Erythroblast (primary cell): ENCODE data around the gene LSS.
"Not testable (repeated sequence)": the region's sequence is repeated elsewhere in the genome, so short reads cannot be mapped to it uniquely, and the experiment has no call there.

ENCODE experiments used
- DNase-seq, 2 experiments: peaks; one replicate each; lab custom pipeline; 2025; lab: John Stamatoyannopoulos, UW
- GATA1 ChIP-seq: IDR thresholded peaks from 2 replicates; pipeline ENCODE4 v1.6.1; 2011; ENCODE audit warnings: low read depth, mild to moderate bottlenecking, control low read depth, low read length, moderate library complexity
- POLR2A ChIP-seq: IDR thresholded peaks from 2 replicates; pipeline ENCODE4 v1.6.1; 2011; ENCODE audit warnings: mild to moderate bottlenecking, low read length

Gene LSS

DNA sequence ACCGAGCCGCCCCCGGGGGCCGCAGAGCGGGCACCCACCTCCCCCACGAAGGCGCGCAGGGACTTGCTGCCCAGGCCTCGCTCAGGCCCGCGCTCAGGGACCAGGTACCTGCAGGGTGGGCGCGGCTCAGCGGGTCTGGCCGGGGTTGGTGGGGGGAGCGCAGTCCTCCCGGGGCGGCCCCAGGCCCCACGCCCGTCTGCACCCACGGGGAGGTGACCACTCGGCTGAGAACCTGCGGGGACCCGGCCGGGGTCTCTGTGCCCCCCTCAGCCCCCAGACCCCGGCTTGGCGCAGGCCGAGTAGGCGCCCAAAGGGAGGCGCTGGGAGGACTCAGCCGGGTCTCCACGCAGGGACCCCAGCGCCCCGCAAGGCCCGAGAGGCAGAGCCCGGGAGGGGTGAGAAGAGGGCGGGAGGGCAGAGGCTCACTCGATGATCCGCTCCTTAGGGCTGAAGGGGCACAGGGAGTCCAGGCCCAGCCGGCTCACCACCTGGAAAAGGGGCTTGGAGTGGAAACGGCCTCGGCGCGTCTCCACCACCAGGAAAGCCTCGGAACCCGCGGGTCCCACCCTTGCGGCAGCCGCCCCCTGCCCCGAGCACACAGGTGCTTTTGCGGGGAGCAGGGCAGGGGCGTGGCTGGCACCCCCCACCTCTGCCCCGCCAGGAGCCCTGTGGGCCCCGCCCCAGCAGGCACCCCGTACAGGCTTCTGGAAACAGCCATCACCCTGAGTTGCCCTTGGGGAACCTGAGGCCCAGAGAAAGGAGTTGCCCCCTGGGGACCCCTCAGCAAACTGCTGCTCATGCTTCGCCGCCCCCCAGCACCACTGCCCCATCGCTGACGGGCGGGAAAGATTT is 82.5 kb downstream of the LSS start:
- no peak for DNase-seq
- TF ChIP-seq GATA1 = no peak
- TF ChIP-seq POLR2A = no peak

DNA sequence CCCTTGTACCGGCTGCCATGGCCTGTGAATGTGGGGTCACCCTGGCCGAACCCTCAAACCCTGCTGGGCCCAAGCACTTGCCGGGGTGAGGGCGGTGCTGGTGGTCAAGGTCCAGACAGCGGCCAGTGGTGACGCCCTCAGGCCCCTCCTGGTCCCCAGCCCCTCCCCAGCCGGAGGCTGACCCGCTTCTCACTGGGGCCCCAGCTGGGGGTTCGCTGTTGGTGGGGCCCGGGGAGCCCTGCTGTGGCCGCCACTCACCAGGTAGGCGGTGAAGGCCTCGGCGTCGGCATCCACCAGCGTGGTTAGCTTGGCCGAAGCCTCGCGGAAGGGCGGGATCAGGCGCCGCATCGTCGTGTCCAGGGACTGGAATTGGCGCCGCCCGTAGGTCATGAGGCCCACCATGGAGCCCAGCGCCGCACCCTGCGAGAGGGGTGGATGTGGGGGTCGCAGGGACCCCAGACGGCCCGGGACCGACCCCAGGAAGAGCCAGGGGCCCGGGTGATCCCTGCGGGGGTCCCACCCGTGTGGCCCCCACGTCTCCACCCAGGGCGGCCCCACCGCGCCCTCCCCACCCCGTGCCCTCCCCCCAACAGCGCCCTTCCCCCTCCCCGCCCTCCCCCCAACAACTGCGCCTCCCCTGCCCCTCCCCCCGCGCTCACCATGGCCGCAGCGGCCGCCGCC is 83.3 kb downstream of the LSS start:
- no peak for TF ChIP-seq POLR2A
- TF ChIP-seq GATA1 = no peak
- DNase-seq = no peak

DNA sequence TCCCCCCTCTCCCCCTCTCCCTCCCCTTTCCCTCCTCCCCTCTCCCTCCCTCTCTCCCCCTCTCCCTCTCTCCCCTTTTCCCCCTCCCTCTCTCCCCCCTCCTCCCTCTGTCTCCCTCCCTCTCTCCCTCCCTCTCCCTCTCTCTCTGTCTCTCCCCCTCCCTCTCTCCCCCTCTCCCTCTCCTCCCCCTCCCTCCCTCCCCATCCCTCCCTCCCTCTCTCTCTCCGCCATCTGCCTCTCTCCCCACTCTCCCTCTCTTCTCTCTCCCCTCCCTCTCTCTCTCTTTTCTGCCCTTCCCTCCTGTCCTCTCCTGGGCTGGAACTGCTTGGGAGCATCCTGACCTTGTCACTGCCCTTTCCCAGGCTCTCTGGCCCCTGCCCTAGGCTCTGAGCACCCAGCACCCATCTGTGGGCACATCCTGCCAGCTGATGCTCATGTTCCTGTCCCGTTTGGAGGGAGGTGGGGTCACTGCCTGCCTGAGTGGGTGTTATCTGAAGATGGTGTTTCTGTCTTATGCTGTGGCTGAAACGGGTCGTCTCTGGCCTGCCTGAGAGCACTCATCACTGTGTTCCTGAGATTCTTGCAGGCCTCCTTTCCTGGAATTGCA is 84.0 kb downstream of the LSS start:
- DNase-seq = peak in 1 of 2 experiments; percentile 44
- TF ChIP-seq GATA1 (no peak), POLR2A (no peak)

DNA sequence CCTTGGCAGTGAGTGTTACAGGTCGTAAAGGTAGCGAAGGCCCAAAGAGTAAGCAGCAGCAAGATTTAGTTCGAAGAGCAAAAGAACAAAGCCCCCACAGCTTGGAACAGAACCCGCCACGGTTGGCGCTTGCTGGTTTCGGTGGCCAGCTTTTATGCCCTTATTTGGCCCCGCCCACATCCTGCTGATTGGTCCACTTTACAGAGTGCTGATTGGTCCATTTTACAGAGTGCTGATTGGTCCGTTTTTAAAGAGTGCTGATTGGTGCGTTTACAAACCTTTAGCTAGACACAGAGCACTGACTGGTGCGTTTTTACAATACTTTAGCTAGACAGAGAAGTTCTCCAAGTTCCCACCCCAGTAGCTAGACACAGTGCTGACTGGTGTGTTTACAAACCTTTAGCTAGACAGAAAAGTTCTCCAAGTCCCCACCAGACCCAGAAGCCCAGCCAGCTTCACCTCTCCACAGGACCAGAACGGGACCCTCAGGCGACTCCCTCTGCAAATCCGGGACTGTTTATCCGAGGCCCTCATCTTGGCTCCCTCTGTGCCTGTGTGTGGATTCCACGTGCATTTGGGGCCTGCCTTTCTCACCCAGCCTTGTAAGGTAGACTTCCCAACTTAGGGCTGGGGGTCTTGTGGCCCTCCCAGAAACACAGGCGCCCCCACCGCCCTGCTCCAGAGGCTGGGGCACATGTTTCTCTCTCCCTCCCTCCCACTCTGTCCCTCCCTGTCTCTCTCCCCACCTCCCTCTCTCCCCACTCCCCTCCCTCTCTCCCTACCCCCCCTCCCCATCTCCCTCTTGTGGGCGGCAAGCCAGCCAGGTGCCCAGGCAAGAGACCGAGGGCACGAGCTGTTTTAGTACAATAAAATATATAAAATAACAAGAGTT is 85.7 kb downstream of the LSS start:
- TF ChIP-seq GATA1 = no peak
- peak in 1 of 2 experiments; percentile 18 for DNase-seq

DNA sequence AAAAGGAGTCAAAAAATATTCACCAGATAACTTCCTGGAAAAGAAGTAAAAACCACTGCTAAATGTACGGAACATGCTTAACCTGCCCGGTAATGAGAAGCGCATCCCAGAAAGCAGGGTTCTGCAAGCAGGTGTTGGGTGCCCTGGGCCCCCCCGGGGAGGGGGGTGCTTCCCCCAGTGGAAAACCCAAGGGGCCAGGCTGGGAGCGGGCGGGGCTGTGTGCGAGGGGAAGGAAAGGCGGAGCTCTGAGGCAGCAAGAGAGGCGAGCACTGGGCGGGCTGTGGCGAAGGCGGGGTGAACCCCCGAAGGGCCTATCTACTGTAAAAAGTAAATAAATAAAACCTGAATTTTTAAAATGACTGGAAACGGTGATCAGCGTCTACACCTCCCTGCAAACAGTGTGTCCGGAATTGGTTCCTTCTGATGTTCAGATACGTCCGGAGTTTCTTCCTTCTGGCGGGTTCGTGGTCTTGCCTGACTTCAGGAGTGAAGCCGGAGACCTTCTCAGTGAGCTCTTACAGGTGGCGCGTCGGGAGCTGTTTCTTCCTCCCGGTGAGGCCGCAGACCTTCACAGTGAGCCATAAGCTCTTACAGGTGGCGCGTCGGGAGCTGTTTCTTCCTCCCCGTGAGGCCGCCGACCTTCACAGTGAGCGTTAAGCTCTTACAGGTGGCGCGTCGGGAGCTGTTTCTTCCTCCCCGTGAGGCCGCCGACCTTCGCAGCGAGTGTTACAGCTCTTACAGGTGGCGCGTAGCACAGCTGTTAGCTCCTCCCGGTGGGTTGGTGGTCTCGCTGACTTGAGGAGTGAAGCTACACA is 86.6 kb downstream of the LSS start:
- TF ChIP-seq GATA1 = no peak
- no peak for TF ChIP-seq POLR2A
- DNase-seq = no peak

DNA sequence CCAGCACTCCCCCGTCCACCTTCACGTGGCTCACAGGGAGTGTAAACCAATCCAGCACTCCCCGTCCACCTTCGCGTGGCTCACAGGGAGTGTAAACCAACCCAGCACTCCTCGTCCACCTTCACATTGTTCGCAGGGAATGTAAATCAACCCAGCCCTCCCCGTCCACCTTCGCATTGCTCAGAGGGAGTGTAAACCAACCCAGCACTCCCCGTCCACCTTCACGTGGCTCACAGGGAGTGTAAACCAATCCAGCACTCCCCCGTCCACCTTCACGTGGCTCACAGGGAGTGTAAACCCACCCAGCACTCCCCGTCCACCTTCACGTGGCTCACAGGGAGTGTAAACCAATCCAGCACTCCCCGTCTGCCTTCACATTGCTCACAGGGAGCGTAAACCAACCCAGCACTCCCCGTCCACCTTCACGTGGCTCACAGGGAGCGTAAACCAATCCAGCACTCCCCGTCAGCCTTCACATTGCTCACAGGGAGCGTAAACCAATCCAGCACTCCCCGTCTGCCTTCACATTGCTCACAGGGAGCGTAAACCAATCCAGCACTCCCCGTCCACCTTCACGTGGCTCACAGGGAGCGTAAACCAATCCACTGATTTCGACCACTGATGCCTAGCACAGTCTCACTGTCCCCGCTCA is 88.1 kb downstream of the LSS start:
- not testable (repeated sequence) for DNase-seq

GRCh38 chr21:46139686-46140085 is 88.9 kb downstream of the LSS start:
- DNase-seq = no peak
- no peak for TF ChIP-seq POLR2A
- TF ChIP-seq GATA1 = no peak

GRCh38 chr21:46138383-46138970 is 90.1 kb downstream of the LSS start:
- no peak for DNase-seq

More at GRCh38 chr21:46138383-46138970, 90.1 kb downstream of the LSS start:
- TF ChIP-seq POLR2A (no peak), GATA1 (no peak)
